Ovary (tissue), 9 donors: ENCODE data around the gene RNF32. TPM values are rescaled to one million over a fixed set of nuclear protein-coding genes. Genes with fewer than 3 reads are reported as not detected.

Source experiments
- DNase-seq, 5 donors: peaks; one replicate each; pipeline ENCODE4 v3.0.0-alpha.2; 2019 to 2020
- H3K27ac ChIP-seq, 2 donors: fragments of 200-600 bp; one replicate each; pipeline versions ENCODE4 v1.5.1 to v1.8.0; 2019 to 2022
- H3K27me3 ChIP-seq: fragments of 200-600 bp; one replicate; pipeline ENCODE4 v1.8.0; 2022
- H3K36me3 ChIP-seq: fragments of 200-600 bp; sonication (generic); one replicate; pipeline ENCODE4 v1.5.1; 2019
- H3K4me1 ChIP-seq: one replicate; pipeline ENCODE4 v1.8.1; 2013; ENCODE audit warnings: mild to moderate bottlenecking, moderate library complexity; ENCODE audit not compliant: insufficient read depth
- H3K4me3 ChIP-seq: fragments of 200-600 bp; sonication (generic); one replicate; pipeline ENCODE4 v1.5.1; 2017
- H3K9me3 ChIP-seq, 2 donors: fragments of 200-600 bp in 1 of 2; sonication (generic) in 1 of 2; one replicate each; pipeline versions ENCODE4 v1.5.1 to v1.8.1; 2013 to 2019; ENCODE audit warnings: mild to moderate bottlenecking in 1 of 2, moderate library complexity in 1 of 2
- EP300 ChIP-seq: sonication (generic); formaldehyde crosslinking; IDR thresholded peaks from one replicate; pipeline ENCODE4 v1.6.1; 2017; ENCODE audit warnings: antibody characterized with exemption
- POLR2A ChIP-seq: fragments of 450-650 bp; IDR thresholded peaks from one replicate; pipeline ENCODE4 v1.6.1; 2017; ENCODE audit warnings: antibody characterized with exemption, mild to moderate bottlenecking, moderate library complexity
- WGBS, 3 donors: extraction: QIAGEN DNeasy Blood & Tissue Kit in 1 of 3; methylation state at CpG; one replicate each; pipeline versions ENCODE4 v1.1.5 to v1.1.7; 2013 to 2017; 5-methylcytosine and 5-hydroxymethylcytosine counted together
- intact Hi-C, 4 donors: fragments of 100-400 bp; cut with DNase I; formaldehyde crosslinking; loops; one replicate each; pipeline versions ENCODE4 v1.11.0 to v1.15.1; 2022 to 2023
- polyA plus RNA-seq, 2 donors: library from polyadenylated mRNA; stranded (reverse); fragments of 200-250 nt in 1 of 2; fragments of 350-450 nt in 1 of 2; fragmentation: Illumina TruSeq in 1 of 2; extraction: RNeasy Lipid Tissue Mini Kit (QIAGEN cat#74804) in 1 of 2; gene quantifications; one replicate each; pipeline ENCODE4 v1.2.3, GENCODE V29; 2013 to 2014
- total RNA-seq, 7 donors: library from RNA; depleted of rRNA in 2 of 7; stranded (reverse); fragments of >200 nt in 2 of 7; fragmentation: NEBNext Ultra II Directional in 3 of 7; extraction: Animal tissue kit (Norgen Biotek cat#: 25700) in 3 of 7; gene quantifications; one replicate each; pipeline versions ENCODE4 v1.1.0 to v1.2.4, GENCODE V29; 2016 to 2023
- TF ChIP-seq, protein P1 (sequence below), 3 donors: fragments of 450-650 bp in 2 of 3; fragments of 200-600 bp in 1 of 3; IDR thresholded peaks; one replicate each; pipeline versions ENCODE4 v1.5.1 to v1.8.0; 2016 to 2022; ENCODE audit warnings: antibody characterized with exemption in 3 of 3, mild to moderate bottlenecking in 1 of 3
- donor health status: DM: no; HTN: no; CAD: no; lungs with moderate emphysema.
- donor health status: DM: no; HTN: no; CAD: no.
- donor health status: Bipolar disorder and iron deficiency.
- donor health status: DM: yes; HTN: yes; CAD: no.
- donor health status: DM: no; HTN: no; CAD: no.
- donor health status: DM: yes; HTN: yes; CAD: no.

The RNF32 gene
- total and polyA plus RNA-seq, 9 donors: 0.72 to 2.3 (median 1.6) TPM

DNA sequence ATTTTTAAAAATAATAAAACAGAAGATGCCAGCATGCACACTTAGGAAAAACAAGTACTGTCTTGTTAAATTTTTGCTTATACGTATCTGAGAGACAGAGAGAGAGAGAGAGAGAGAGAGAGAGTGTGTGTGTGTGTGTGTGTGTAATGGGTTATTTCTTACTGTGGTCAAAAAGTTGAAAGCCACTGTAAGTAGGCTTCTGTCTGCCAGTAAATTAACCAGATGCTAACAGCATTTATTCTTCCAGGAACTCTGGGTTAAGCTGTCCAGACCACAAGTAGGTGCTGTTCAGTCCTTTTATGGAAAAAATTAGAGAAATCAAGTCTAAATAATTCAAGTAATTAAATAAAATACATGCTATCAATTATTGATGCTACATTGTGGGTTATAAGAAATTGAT lies 39.7 kb downstream of the RNF32 start:
- H3K36me3 ChIP-seq: no peaks in the 10 kb centered on the region
- no peaks in the 10 kb centered on the region for H3K4me1 ChIP-seq
- H3K27me3 ChIP-seq: no peaks in the 10 kb centered on the region
- H3K4me3 ChIP-seq: no peak overlapping the region
- intact Hi-C loops: no loop called here
- TF ChIP-seq EP300 (no peak), POLR2A (no peak)
- TF ChIP-seq, protein P1, sequence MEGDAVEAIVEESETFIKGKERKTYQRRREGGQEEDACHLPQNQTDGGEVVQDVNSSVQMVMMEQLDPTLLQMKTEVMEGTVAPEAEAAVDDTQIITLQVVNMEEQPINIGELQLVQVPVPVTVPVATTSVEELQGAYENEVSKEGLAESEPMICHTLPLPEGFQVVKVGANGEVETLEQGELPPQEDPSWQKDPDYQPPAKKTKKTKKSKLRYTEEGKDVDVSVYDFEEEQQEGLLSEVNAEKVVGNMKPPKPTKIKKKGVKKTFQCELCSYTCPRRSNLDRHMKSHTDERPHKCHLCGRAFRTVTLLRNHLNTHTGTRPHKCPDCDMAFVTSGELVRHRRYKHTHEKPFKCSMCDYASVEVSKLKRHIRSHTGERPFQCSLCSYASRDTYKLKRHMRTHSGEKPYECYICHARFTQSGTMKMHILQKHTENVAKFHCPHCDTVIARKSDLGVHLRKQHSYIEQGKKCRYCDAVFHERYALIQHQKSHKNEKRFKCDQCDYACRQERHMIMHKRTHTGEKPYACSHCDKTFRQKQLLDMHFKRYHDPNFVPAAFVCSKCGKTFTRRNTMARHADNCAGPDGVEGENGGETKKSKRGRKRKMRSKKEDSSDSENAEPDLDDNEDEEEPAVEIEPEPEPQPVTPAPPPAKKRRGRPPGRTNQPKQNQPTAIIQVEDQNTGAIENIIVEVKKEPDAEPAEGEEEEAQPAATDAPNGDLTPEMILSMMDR (IDR thresholded peaks at IDR 0.05): no peak
- 67 to 77% (median 76%) methylated on average over 1 of the region's 1 CpG for WGBS, 3 donors
- DNase-seq: no peak
- no peaks in the 10 kb centered on the region for H3K9me3 ChIP-seq
- no peak overlapping the region for H3K27ac ChIP-seq

DNA sequence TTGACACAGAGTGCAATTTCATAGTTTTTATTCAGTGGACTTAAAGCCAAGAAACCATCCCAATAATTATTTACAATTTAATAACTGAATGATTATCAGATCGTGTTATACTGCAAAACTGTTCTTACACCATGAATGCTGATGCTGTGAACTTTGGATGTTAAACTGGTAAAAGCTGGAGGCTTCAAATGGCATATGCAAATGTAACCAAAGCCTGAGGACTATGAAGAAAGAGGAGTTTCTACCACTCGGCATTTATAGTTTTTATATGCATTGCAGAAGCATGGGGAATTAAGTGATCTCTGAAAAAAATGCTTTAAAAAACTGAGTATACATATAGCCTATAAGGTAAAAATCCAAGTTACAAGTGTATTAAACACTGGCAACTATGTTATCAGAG lies 42.4 kb downstream of the RNF32 start:
- no peak overlapping the region for H3K27ac ChIP-seq
- no peaks in the 10 kb centered on the region for H3K9me3 ChIP-seq
- H3K36me3 ChIP-seq: no peaks in the 10 kb centered on the region
- WGBS, 3 donors: 89 to 99% (median 91%) methylated on average over 2 of the region's 2 CpGs
- TF ChIP-seq POLR2A (no peak), EP300 (no peak)
- TF ChIP-seq, protein P1 (IDR thresholded peaks at IDR 0.05): no peak
- H3K27me3 ChIP-seq: no peaks in the 10 kb centered on the region
- intact Hi-C loops: no loop called here
- no peaks in the 10 kb centered on the region for H3K4me1 ChIP-seq
- H3K4me3 ChIP-seq: no peak overlapping the region
- DNase-seq: no peak

DNA sequence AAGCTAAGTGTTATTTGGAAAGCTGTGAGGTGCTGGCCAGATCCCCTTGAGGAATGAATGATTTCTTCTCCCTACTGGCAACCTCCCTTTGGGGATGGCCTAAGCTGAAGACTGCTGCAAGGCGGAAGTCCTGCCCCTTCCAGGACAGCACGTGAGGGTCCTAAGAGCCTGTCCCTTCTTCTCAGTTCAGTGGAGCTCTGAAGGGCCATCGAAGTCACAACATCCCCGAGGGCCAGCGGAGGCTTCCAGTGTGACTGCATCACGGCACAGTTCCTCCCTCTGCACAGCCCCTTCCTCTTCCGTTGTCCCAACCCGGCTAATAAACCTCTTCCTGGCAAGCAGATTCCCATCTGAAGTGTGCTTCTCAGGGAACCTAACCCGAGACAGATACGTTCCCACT lies 43.7 kb downstream of the RNF32 start:
- no peak for DNase-seq
- Histone ChIP-seq H3K36me3 (no peaks in the 10 kb centered on the region), H3K27me3 (no peaks in the 10 kb centered on the region), H3K4me3 (no peak overlapping the region), H3K27ac (no peak overlapping the region), H3K9me3 (no peaks in the 10 kb centered on the region), H3K4me1 (no peaks in the 10 kb centered on the region)
- 92 to 96% (median 95%) methylated on average over 10 of the region's 10 CpGs for WGBS, 3 donors
- TF ChIP-seq, protein P1 (IDR thresholded peaks at IDR 0.05): no peak
- TF ChIP-seq EP300: no peak
- no peak for TF ChIP-seq POLR2A
- intact Hi-C loops: no loop called here

DNA sequence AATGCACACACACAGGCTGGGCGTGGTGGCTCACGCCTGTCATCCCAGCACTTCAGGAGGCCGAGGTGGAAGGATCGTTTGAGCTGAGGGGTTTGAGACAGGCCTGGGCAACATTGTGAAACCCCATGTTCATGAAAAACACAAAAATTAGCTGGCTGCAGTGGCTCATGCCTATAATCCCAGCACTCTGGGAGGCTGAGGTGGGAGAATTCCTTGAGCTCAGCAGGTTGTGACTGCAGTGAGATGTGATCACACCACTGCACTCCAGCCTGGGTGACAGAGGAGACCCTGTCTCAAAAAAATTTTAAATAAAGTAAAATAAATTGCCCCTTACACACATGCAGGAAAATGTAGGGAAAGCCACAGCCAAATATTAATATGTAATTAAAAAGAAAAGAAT lies 44.1 kb downstream of the RNF32 start:
- Histone ChIP-seq H3K27ac (no peak overlapping the region), H3K36me3 (no peaks in the 10 kb centered on the region), H3K4me3 (no peak overlapping the region), H3K27me3 (no peaks in the 10 kb centered on the region), H3K9me3 (no peaks in the 10 kb centered on the region), H3K4me1 (no peaks in the 10 kb centered on the region)
- WGBS, 3 donors: 87 to 96% (median 94%) methylated on average over 4 of the region's 4 CpGs
- DNase-seq: no peak
- intact Hi-C loops: no loop called here
- no peak for TF ChIP-seq POLR2A
- TF ChIP-seq, protein P1 (IDR thresholded peaks at IDR 0.05): no peak
- TF ChIP-seq EP300: no peak

DNA sequence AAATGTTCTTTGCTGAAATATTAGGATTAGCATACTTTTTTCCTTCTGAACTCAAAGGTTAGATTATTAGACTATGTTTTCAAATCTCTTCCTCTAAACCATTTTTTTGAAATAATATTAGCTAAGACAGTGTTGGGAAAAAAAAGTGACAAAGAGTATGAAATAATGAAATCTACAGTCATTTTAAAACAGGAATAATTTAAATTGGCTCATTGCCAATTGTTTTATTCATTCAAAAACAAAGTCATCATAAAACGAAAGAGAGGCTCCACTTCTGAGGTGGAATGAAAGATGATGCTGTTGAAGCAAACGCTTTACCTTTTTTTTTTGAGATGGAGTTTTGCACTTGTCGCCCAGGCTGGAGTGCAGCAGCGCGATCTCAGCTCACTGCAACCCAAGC lies 51.2 kb downstream of the RNF32 start:
- no peaks in the 10 kb centered on the region for H3K4me1 ChIP-seq
- no peak for DNase-seq
- TF ChIP-seq EP300 (no peak), POLR2A (no peak)
- TF ChIP-seq, protein P1 (IDR thresholded peaks at IDR 0.05): no peak
- H3K36me3 ChIP-seq: no peaks in the 10 kb centered on the region
- H3K27me3 ChIP-seq: no peaks in the 10 kb centered on the region
- 81 to 83% (median 83%) methylated on average over 5 of the region's 5 CpGs for WGBS, 3 donors
- H3K4me3 ChIP-seq: no peak overlapping the region
- no peak overlapping the region for H3K27ac ChIP-seq
- no peaks in the 10 kb centered on the region for H3K9me3 ChIP-seq
- intact Hi-C loops: no loop called here
